HepG2 (cell line): ENCODE data around the gene DCTN3. TPM values are rescaled to one million over a fixed set of nuclear protein-coding genes. Genes with fewer than 3 reads are reported as not detected.
A peak's percentile ranks its signal among the peaks of the same experiment; 100 is the strongest.

ENCODE experiments used
- CBFB ChIP-seq: sonication (generic); formaldehyde crosslinking; IDR thresholded peaks from 2 replicates; pipeline ENCODE4 v1.4.0; 2020; ENCODE audit warnings: missing genetic modification reagents
- EHMT2 ChIP-seq: fragments of 200-600 bp; sonication (generic); IDR thresholded peaks from 2 replicates; pipeline ENCODE4 v1.7.0; 2017; ENCODE audit warnings: antibody characterized with exemption, low read depth, low read length, borderline replicate concordance
- FOXO1 ChIP-seq: sonication (generic); formaldehyde crosslinking; IDR thresholded peaks from 2 replicates; pipeline ENCODE4 v1.4.0; 2020; ENCODE audit warnings: missing genetic modification reagents
- GLI4 ChIP-seq: sonication (generic); formaldehyde crosslinking; IDR thresholded peaks from 2 replicates; pipeline ENCODE4 v1.5.1; 2020; ENCODE audit warnings: missing genetic modification reagents, mild to moderate bottlenecking, moderate library complexity, borderline replicate concordance
- MZF1 ChIP-seq: sonication (generic); formaldehyde crosslinking; IDR thresholded peaks from 2 replicates; pipeline ENCODE4 v1.8.1; 2023; ENCODE audit warnings: mild to moderate bottlenecking, missing genetic modification reagents, borderline replicate concordance
- NFE2 ChIP-seq: sonication (generic); formaldehyde crosslinking; IDR thresholded peaks from 2 replicates; pipeline ENCODE4 v1.4.0; 2020; ENCODE audit warnings: missing genetic modification reagents
- NFYC ChIP-seq: IDR thresholded peaks from 2 replicates; pipeline ENCODE4 v1.6.1; 2016; ENCODE audit warnings: missing genetic modification reagents, missing compliant biosample characterization
- PAX8 ChIP-seq: sonication (generic); formaldehyde crosslinking; IDR thresholded peaks from 2 replicates; pipeline ENCODE4 v1.8.0; 2022; ENCODE audit warnings: mild to moderate bottlenecking, missing genetic modification reagents, borderline replicate concordance
- PRPF4 ChIP-seq: fragments of 200-400 bp; formaldehyde crosslinking; IDR thresholded peaks from 2 replicates; pipeline ENCODE4 v1.6.1; 2016; ENCODE audit warnings: low read length, low read depth; ENCODE audit not compliant: poor library complexity, severe bottlenecking
- SP140L ChIP-seq: sonication (generic); formaldehyde crosslinking; IDR thresholded peaks from 2 replicates; pipeline ENCODE4 v1.4.0; 2020; ENCODE audit warnings: missing genetic modification reagents, borderline replicate concordance
- SRY ChIP-seq: sonication (generic); formaldehyde crosslinking; IDR thresholded peaks from 2 replicates; pipeline ENCODE4 v1.8.0; 2022; ENCODE audit warnings: mild to moderate bottlenecking, missing genetic modification reagents
- THYN1 ChIP-seq: sonication (generic); formaldehyde crosslinking; IDR thresholded peaks from 2 replicates; pipeline ENCODE4 v1.8.1; 2023; ENCODE audit warnings: low read depth, mild to moderate bottlenecking, moderate library complexity, missing genetic modification reagents, borderline replicate concordance
- TP53 ChIP-seq: sonication (generic); formaldehyde crosslinking; conservative IDR thresholded peaks from 2 replicates; pipeline ENCODE4 v1.4.0; 2020; ENCODE audit warnings: missing genetic modification reagents
- ZC3H4 ChIP-seq: sonication (generic); formaldehyde crosslinking; IDR thresholded peaks from 2 replicates; pipeline ENCODE4 v1.4.0; 2020; ENCODE audit warnings: missing genetic modification reagents, borderline replicate concordance
- ZFP62 ChIP-seq: sonication (generic); formaldehyde crosslinking; IDR thresholded peaks from 2 replicates; pipeline ENCODE4 v1.4.0; 2020; ENCODE audit warnings: missing genetic modification reagents
- ZFY ChIP-seq: sonication (generic); formaldehyde crosslinking; IDR thresholded peaks from 2 replicates; pipeline ENCODE4 v1.4.0; 2020; ENCODE audit warnings: missing genetic modification reagents
- ZNF205 ChIP-seq: IDR thresholded peaks from 2 replicates; pipeline ENCODE4 v1.6.1; 2018; ENCODE audit warnings: missing biosample characterization, missing genetic modification reagents
- ZNF563 ChIP-seq: sonication (generic); formaldehyde crosslinking; IDR thresholded peaks from 2 replicates; pipeline ENCODE4 v1.8.0; 2022; ENCODE audit warnings: mild to moderate bottlenecking, moderate library complexity, missing genetic modification reagents
- ZNF713 ChIP-seq: sonication (generic); formaldehyde crosslinking; IDR thresholded peaks from 2 replicates; pipeline ENCODE4 v1.4.0; 2020; ENCODE audit warnings: mild to moderate bottlenecking, missing genetic modification reagents
- polyA plus RNA-seq, 8 experiments: library from polyadenylated mRNA; depleted of rRNA in 3 of 8; stranded (reverse) in 7 of 8; unstranded in 1 of 8; fragments of >200 nt; fragmentation: Illumina TruSeq in 4 of 8; extraction: Trizol in 4 of 8; gene quantifications; 2 replicates each; pipeline versions ENCODE4 v1.2.1 to v1.2.3, GENCODE V29; 2011 to 2016; ENCODE audit warnings: low read depth in 4 of 8, missing spikeins in 1 of 8, mixed read lengths in 1 of 8; ENCODE audit not compliant: insufficient read depth in 1 of 8
- total RNA-seq, 5 experiments: library from RNA; depleted of rRNA; stranded (reverse); fragments of >200 nt; fragmentation: Illumina TruSeq; extraction: Trizol; gene quantifications; 2 replicates each; pipeline ENCODE4 v1.2.3, GENCODE V29; 2016; ENCODE audit warnings: low read depth in 1 of 5
- TF ChIP-seq, protein P1 (sequence below): sonication (generic); formaldehyde crosslinking; IDR thresholded peaks from 2 replicates; pipeline ENCODE4 v1.8.1; 2023; ENCODE audit warnings: mild to moderate bottlenecking, moderate library complexity, missing genetic modification reagents
- TF ChIP-seq, protein P2 (sequence below): sonication (generic); formaldehyde crosslinking; IDR thresholded peaks from 2 replicates; pipeline ENCODE4 v1.8.1; 2023; ENCODE audit warnings: mild to moderate bottlenecking, missing genetic modification reagents, borderline replicate concordance
- TF ChIP-seq, protein P3 (sequence below): sonication (generic); formaldehyde crosslinking; IDR thresholded peaks from 2 replicates; pipeline ENCODE4 v1.5.1; 2020; ENCODE audit warnings: missing genetic modification reagents, mild to moderate bottlenecking, borderline replicate concordance
- TF ChIP-seq, protein P4 (sequence below), 2 experiments: sonication (generic) in 1 of 2; formaldehyde crosslinking in 1 of 2; IDR thresholded peaks; 2 replicates each; pipeline versions ENCODE4 v1.4.0 to v1.6.1; 2016 to 2020; ENCODE audit warnings: borderline replicate concordance in 1 of 2, low read depth in 1 of 2, mild to moderate bottlenecking in 1 of 2, missing genetic modification reagents in 1 of 2

DCTN3 gene
- total and polyA plus RNA-seq, 2 of the 13 experiments (the other 11 are each of a cell fraction or from before 2014, with no cell fraction given) = 27.4 to 34.5 TPM

DNA sequence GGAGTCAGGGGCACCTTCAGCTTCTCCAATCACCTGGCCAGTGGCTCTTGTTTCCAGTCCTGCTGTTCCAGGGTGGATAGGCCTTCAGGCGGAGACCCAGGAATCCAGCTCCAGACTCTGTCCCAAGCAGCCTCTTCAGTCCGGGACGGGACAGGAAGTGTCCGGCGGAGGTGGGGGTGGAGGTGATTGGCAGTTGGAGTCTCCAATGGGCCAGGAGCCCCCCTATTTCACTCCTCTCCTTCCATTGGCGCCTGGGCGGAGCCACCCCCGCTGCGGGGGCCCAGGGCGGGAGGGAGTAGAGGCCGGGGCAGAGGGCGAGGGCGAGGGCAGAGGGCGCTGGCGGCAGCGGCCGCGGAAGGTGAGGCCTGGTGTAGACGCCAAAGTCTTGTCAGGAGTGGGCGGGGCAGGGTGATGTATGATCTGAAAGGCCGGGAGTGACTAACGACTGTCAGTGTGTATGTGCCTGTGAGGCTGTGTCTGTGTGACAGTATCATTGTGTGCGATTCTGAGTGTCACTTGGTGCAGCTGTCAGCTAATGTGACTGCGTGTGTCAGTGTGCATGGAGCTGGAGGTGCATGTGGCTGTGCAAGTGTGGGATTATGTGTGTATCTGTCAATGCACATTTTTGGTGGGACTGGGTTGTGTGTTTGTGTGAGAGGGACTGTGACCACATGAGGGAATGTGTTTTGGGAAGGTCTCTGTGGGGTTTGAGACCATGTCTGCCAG is 31.7 kb upstream of the DCTN3 start, which contains the start of gene IL11RA (continued):
- TF ChIP-seq ZC3H4 (CRISPR knock-in tag) = no peak
- no peak; the same call in 1 of the 2 replicates for TF ChIP-seq ZNF205 (CRISPR knock-in tag)
- no peak for TF ChIP-seq SP140L (CRISPR knock-in tag)
- TF ChIP-seq MZF1 (CRISPR knock-in tag) = no peak
- 0 out of 2 replicates have a peak, but pooled peaks have one; percentile 38 for TF ChIP-seq PAX8
- no peak for TF ChIP-seq GLI4 (CRISPR knock-in tag)
- no peak for TF ChIP-seq TP53 (CRISPR knock-in tag)
- TF ChIP-seq ZNF563 (CRISPR knock-in tag) = peak; percentile 43; the same call in 1 of the 2 replicates
- TF ChIP-seq CBFB = 0 out of 2 replicates have a peak, but pooled peaks have one; percentile 25
- no peak for TF ChIP-seq EHMT2
- TF ChIP-seq SRY (CRISPR knock-in tag) = no peak
- TF ChIP-seq THYN1 (CRISPR knock-in tag) = no peak
- TF ChIP-seq, protein P1, sequence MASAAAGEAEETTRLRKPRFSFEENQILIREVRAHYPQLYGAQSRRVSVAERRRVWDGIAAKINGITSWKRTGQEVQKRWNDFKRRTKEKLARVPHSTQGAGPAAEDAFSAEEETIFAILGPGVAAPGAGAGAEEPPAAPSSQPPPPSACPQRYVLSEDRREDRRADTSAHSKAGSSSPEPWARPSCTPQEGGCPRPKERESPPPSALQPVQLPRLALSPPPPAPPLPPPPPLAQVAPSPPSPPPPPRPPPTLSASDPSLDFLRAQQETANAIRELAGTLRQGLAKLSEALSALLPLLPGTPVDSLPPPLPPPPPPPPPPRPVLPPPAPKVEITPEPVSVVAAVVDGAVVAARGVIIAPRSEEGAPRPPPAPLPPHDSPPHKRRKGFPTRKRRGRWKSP (CRISPR knock-in tag) = peak; percentile 69; the same call in 1 of the 2 replicates
- no peak for TF ChIP-seq ZFP62 (CRISPR knock-in tag)
- TF ChIP-seq, protein P2, sequence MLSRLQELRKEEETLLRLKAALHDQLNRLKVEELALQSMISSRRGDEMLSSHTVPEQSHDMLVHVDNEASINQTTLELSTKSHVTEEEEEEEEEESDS (CRISPR knock-in tag) = no peak
- peak; percentile 90 for TF ChIP-seq NFYC (CRISPR knock-in tag)
- TF ChIP-seq PRPF4 = no peak
- TF ChIP-seq ZNF713 (CRISPR knock-in tag) = no peak
- TF ChIP-seq FOXO1 (CRISPR knock-in tag) = no peak
- no peak for TF ChIP-seq NFE2
- peak; percentile 75 for TF ChIP-seq ZFY (CRISPR knock-in tag)
- TF ChIP-seq, protein P3, sequence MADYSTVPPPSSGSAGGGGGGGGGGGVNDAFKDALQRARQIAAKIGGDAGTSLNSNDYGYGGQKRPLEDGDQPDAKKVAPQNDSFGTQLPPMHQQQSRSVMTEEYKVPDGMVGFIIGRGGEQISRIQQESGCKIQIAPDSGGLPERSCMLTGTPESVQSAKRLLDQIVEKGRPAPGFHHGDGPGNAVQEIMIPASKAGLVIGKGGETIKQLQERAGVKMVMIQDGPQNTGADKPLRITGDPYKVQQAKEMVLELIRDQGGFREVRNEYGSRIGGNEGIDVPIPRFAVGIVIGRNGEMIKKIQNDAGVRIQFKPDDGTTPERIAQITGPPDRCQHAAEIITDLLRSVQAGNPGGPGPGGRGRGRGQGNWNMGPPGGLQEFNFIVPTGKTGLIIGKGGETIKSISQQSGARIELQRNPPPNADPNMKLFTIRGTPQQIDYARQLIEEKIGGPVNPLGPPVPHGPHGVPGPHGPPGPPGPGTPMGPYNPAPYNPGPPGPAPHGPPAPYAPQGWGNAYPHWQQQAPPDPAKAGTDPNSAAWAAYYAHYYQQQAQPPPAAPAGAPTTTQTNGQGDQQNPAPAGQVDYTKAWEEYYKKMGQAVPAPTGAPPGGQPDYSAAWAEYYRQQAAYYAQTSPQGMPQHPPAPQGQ (CRISPR knock-in tag) = no peak
- TF ChIP-seq, protein P4, sequence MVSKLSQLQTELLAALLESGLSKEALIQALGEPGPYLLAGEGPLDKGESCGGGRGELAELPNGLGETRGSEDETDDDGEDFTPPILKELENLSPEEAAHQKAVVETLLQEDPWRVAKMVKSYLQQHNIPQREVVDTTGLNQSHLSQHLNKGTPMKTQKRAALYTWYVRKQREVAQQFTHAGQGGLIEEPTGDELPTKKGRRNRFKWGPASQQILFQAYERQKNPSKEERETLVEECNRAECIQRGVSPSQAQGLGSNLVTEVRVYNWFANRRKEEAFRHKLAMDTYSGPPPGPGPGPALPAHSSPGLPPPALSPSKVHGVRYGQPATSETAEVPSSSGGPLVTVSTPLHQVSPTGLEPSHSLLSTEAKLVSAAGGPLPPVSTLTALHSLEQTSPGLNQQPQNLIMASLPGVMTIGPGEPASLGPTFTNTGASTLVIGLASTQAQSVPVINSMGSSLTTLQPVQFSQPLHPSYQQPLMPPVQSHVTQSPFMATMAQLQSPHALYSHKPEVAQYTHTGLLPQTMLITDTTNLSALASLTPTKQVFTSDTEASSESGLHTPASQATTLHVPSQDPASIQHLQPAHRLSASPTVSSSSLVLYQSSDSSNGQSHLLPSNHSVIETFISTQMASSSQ (IDR thresholded peaks at IDR 0.05; ENCODE audit: low read depth) = no peak
- TF ChIP-seq, protein P4 (CRISPR knock-in tag; IDR thresholded peaks at IDR 0.05; ENCODE audit: borderline replicate concordance) = no peak; the same call in 1 of the 2 replicates
